Epithelial cell of umbilical artery (primary cell): ENCODE data around the gene DOHH. TPM values are rescaled to one million over a fixed set of nuclear protein-coding genes. Genes with fewer than 3 reads are reported as not detected.

Experiments
- total RNA-seq: library from RNA; depleted of rRNA; stranded (reverse); fragments of >200 nt; gene quantifications from 2 replicates; pipeline ENCODE4 v1.2.3, GENCODE V29; 2014

DOHH gene
- total RNA-seq = 13.8 and 14.0 TPM in 2 replicates

GRCh38 chr19:3500429-3501101 is at the start of gene DOHH:
Gene DOHH (minus strand): TSS chr19:3500674. CDS start chr19:3496814, 3,860 bp downstream.

GRCh38 chr19:3538965-3539755 is 38.7 kb upstream of the DOHH start, which contains the start of gene TEKTIP1:
Gene TEKTIP1 (plus strand): TSS chr19:3539174. CDS start chr19:3539178, 4 bp downstream.

GRCh38 chr19:3505598-3506383 is 5.3 kb upstream of the DOHH start, which contains the start of gene FZR1:
Gene FZR1 (plus strand): TSS chr19:3506311. CDS start chr19:3522990, 16,679 bp downstream.

GRCh38 chr19:3483226-3483628 is 17.2 kb downstream of the DOHH start, which contains the start of gene SMIM44:
Gene SMIM44 (minus strand): TSS chr19:3483441. CDS start chr19:3483403, 38 bp downstream.

GRCh38 chr19:3480383-3481091 is 19.9 kb downstream of the DOHH start, which contains the start of gene SMIM24:
Gene SMIM24 (minus strand): TSS chr19:3480525. CDS start chr19:3480463, 62 bp downstream.

Other genes with a start within 250 kb of the DOHH start
- gene NFIC, start 134.1 kb downstream of the DOHH start, total RNA-seq = 20.1 TPM in 2 replicates
- 0.32 TPM in 1 of 2 replicates, not detected in the other for gene SMIM24, start 20.1 kb downstream of the DOHH start, total RNA-seq
- gene SMIM44, start 17.2 kb downstream of the DOHH start, total RNA-seq = not detected in 2 replicates
- gene FZR1, start 5.6 kb upstream of the DOHH start, total RNA-seq = 30.5 and 32.2 TPM in 2 replicates
- gene TEKTIP1, start 38.5 kb upstream of the DOHH start, total RNA-seq = not detected in 2 replicates
- gene MFSD12, start 56.9 kb upstream of the DOHH start, total RNA-seq = 74.6 and 79.3 TPM in 2 replicates
- gene HMG20B, start 72.3 kb upstream of the DOHH start, total RNA-seq = 98.4 and 108 TPM in 2 replicates
- gene GIPC3, start 84.8 kb upstream of the DOHH start, total RNA-seq = 0.30 and 0.32 TPM in 2 replicates
- gene TBXA2R, start 106.2 kb upstream of the DOHH start, total RNA-seq = 0.30 and 0.65 TPM in 2 replicates
- 29.2 and 40.1 TPM in 2 replicates for gene CACTIN, start 126.1 kb upstream of the DOHH start, total RNA-seq
- 17.2 and 19.8 TPM in 2 replicates for gene PIP5K1C, start 199.8 kb upstream of the DOHH start, total RNA-seq
- gene TJP3, start 207.7 kb upstream of the DOHH start, total RNA-seq = not detected in 2 replicates